Activated CD4-positive, alpha-beta T cell treated with anti-CD3 and anti-CD28 coated beads for 1 hour (primary cell): Measurements from ENCODE around the gene ARR3.
"Not testable (repeated sequence)": the region's sequence is repeated elsewhere in the genome, so short reads cannot be mapped to it uniquely, and the experiment has no call there.

Experiments used
- DNase-seq: peaks from one replicate; pipeline ENCODE4 v3.0.0-alpha.2; 2020

ARR3 gene

GRCh38 chrX:70268034-70268433, at the start of gene ARR3:
ARR3 (plus strand) TSS chrX:70268334; CDS start chrX:70269386, 1,052 bp downstream.
- DNase-seq, result no peak

GRCh38 chrX:70219938-70220764, 48.0 kb upstream of the ARR3 start:
- no peak for DNase-seq

- DNase-seq, result no peak
Observed at GRCh38 chrX:70226048-70226447, 42.1 kb upstream of the ARR3 start.

- DNase-seq, result no peak
Observed at GRCh38 chrX:70226687-70227086, 41.4 kb upstream of the ARR3 start.

- DNase-seq, result no peak
Observed at GRCh38 chrX:70231666-70232065, 36.5 kb upstream of the ARR3 start.

GRCh38 chrX:70234355-70234754, 33.8 kb upstream of the ARR3 start, which contains the start of gene AWAT1:
AWAT1 (plus strand) TSS chrX:70234655; CDS start chrX:70234696, 41 bp downstream.
- DNase-seq, result no peak

- no peak for DNase-seq
Observed at GRCh38 chrX:70240751-70241150, 27.4 kb upstream of the ARR3 start.

GRCh38 chrX:70241501-70241900, 26.6 kb upstream of the ARR3 start:
- DNase-seq, result no peak

- DNase-seq, result not testable (repeated sequence)
Observed at GRCh38 chrX:70243601-70244000, 24.5 kb upstream of the ARR3 start.

- no peak for DNase-seq
Observed at GRCh38 chrX:70244881-70245280, 23.3 kb upstream of the ARR3 start.

- no peak for DNase-seq
Observed at GRCh38 chrX:70247252-70247651, 20.9 kb upstream of the ARR3 start.

- DNase-seq, result no peak
Observed at GRCh38 chrX:70252491-70252890, 15.6 kb upstream of the ARR3 start.

GRCh38 chrX:70253377-70254062, 14.6 kb upstream of the ARR3 start:
- DNase-seq, result no peak

- no peak for DNase-seq
Observed at GRCh38 chrX:70254063-70254400, 14.1 kb upstream of the ARR3 start.

GRCh38 chrX:70254909-70255308, 13.2 kb upstream of the ARR3 start:
- no peak for DNase-seq

- DNase-seq, result no peak
Observed at GRCh38 chrX:70255452-70255851, 12.7 kb upstream of the ARR3 start.

- DNase-seq, result no peak
Observed at GRCh38 chrX:70257423-70258288, 10.5 kb upstream of the ARR3 start.

GRCh38 chrX:70260104-70260503, 8.0 kb upstream of the ARR3 start, which contains the start of gene P2RY4:
P2RY4 (minus strand) TSS chrX:70260204; CDS start chrX:70259624, 580 bp downstream.
- DNase-seq, result no peak

- no peak for DNase-seq
Observed at GRCh38 chrX:70262952-70263567, 5.1 kb upstream of the ARR3 start.

GRCh38 chrX:70264784-70265183, 3.4 kb upstream of the ARR3 start:
- no peak for DNase-seq

- DNase-seq, result not testable (repeated sequence)
Observed at GRCh38 chrX:70274029-70274428, 5.9 kb downstream of the ARR3 start.

- DNase-seq, result no peak
Observed at GRCh38 chrX:70279081-70279480, 10.9 kb downstream of the ARR3 start.

- DNase-seq, result no peak
Observed at GRCh38 chrX:70280573-70280972, 12.4 kb downstream of the ARR3 start.
